GM12891 (cell line): Measurements from ENCODE around the gene KLHL25.

Experiments
- POLR2A ChIP-seq: IDR thresholded peaks from 2 replicates; pipeline ENCODE4 v1.6.1; 2011; ENCODE audit warnings: low read depth, low read length, control low read depth
- TAF1 ChIP-seq: IDR thresholded peaks from 2 replicates; pipeline ENCODE4 v1.6.1; 2011; ENCODE audit warnings: low read depth, low read length, control low read depth

GRCh38 chr15:85742186-85742821, 52.4 kb downstream of the KLHL25 start:
- no peak for TF ChIP-seq POLR2A
- no peak for TF ChIP-seq TAF1
